GM19397 (cell line): Measurements from ENCODE around the gene CEL.

Source experiments
- ATAC-seq: cut with Tn5 transposase; IDR thresholded peaks from one replicate; pipeline ENCODE4 v1.9.1; 2021; ENCODE audit warnings: mild to moderate bottlenecking, moderate library complexity; ENCODE audit not compliant: unreplicated experiment

CEL gene

GRCh38 chr9:133114886-133115603, 53.3 kb downstream of the CEL start:
- no peak for ATAC-seq

GRCh38 chr9:133115604-133116345, 54.0 kb downstream of the CEL start:
- ATAC-seq: peak; percentile 61

- ATAC-seq: no peak
These were observed 54.8 kb downstream of the CEL start for GRCh38 chr9:133116346-133117231.

- ATAC-seq: no peak
These were observed 55.7 kb downstream of the CEL start for GRCh38 chr9:133117271-133118178.

GRCh38 chr9:133118179-133118520, 56.4 kb downstream of the CEL start:
- no peak for ATAC-seq

GRCh38 chr9:133118568-133118967, 56.8 kb downstream of the CEL start:
- no peak for ATAC-seq

GRCh38 chr9:133119103-133119845, 57.5 kb downstream of the CEL start:
- no peak for ATAC-seq

- ATAC-seq: no peak
These were observed 58.2 kb downstream of the CEL start for GRCh38 chr9:133119846-133120500.

- no peak for ATAC-seq
These were observed 58.9 kb downstream of the CEL start for GRCh38 chr9:133120501-133121197.
